NCI-H774 (cell line): ENCODE measurements around the gene MAGI1.
"Not testable (repeated sequence)": the region's sequence is repeated elsewhere in the genome, so short reads cannot be mapped to it uniquely, and the experiment has no call there.

Experiments
- DNase-seq: peaks from one replicate; lab custom pipeline; 2025; lab: John Stamatoyannopoulos, UW

Gene MAGI1

GRCh38 chr3:66038384-66038725 is 363 bp downstream of the MAGI1 start:
- no peak for DNase-seq

- DNase-seq = no peak
These were observed 740 bp downstream of the MAGI1 start for GRCh38 chr3:66037986-66038369.

GRCh38 chr3:66037330-66037985 is 1.3 kb downstream of the MAGI1 start:
- DNase-seq = no peak

GRCh38 chr3:66036586-66037148 is 2.1 kb downstream of the MAGI1 start:
- DNase-seq = no peak

- DNase-seq = no peak
These were observed 2.8 kb downstream of the MAGI1 start for GRCh38 chr3:66035763-66036477.

- DNase-seq = no peak
These were observed 5.2 kb downstream of the MAGI1 start for GRCh38 chr3:66033241-66034138.

GRCh38 chr3:66031102-66031698 is 7.5 kb downstream of the MAGI1 start:
- no peak for DNase-seq

- no peak for DNase-seq
These were observed 9.3 kb downstream of the MAGI1 start for GRCh38 chr3:66029443-66029842.

- no peak for DNase-seq
These were observed 9.7 kb downstream of the MAGI1 start for GRCh38 chr3:66029014-66029413.

GRCh38 chr3:66028457-66028856 is 10.3 kb downstream of the MAGI1 start:
- no peak for DNase-seq

GRCh38 chr3:66027099-66027498 is 11.6 kb downstream of the MAGI1 start:
- not testable (repeated sequence) for DNase-seq

GRCh38 chr3:66023738-66024385 is 14.9 kb downstream of the MAGI1 start:
- DNase-seq = no peak

- DNase-seq = no peak
These were observed 15.5 kb downstream of the MAGI1 start for GRCh38 chr3:66023229-66023628.

- DNase-seq = no peak
These were observed 17.0 kb downstream of the MAGI1 start for GRCh38 chr3:66021731-66022131.

GRCh38 chr3:66019896-66020295 is 18.8 kb downstream of the MAGI1 start:
- DNase-seq = no peak

GRCh38 chr3:66018057-66019033 is 20.4 kb downstream of the MAGI1 start:
- no peak for DNase-seq

GRCh38 chr3:66017591-66017990 is 21.1 kb downstream of the MAGI1 start:
- DNase-seq = no peak

- DNase-seq = no peak
These were observed 21.6 kb downstream of the MAGI1 start for GRCh38 chr3:66017084-66017483.

GRCh38 chr3:66015841-66016240 is 22.9 kb downstream of the MAGI1 start:
- no peak for DNase-seq

GRCh38 chr3:66014651-66015050 is 24.1 kb downstream of the MAGI1 start:
- no peak for DNase-seq
